Epithelial cell of proximal tubule (primary cell): ENCODE measurements around the gene SH3RF3. TPM values are rescaled to one million over a fixed set of nuclear protein-coding genes. Genes with fewer than 3 reads are reported as not detected.

Experiments
- DNase-seq: peaks from one replicate; pipeline ENCODE4 v3.0.0-alpha.2; 2011; ENCODE audit warnings: low read depth
- H3K4me3 ChIP-seq: 2 replicates; pipeline ENCODE4 v1.5.1; 2011; ENCODE audit warnings: low read depth, mild to moderate bottlenecking, low read length
- CTCF ChIP-seq: conservative IDR thresholded peaks from 2 replicates; pipeline ENCODE4 v1.5.1; 2012; ENCODE audit warnings: low read depth, mild to moderate bottlenecking, low read length
- total RNA-seq: library from RNA; depleted of rRNA; stranded (reverse); fragments of >200 nt; gene quantifications from 2 replicates; pipeline ENCODE4 v1.2.3, GENCODE V29; 2015

SH3RF3 gene
- total RNA-seq, 1 donor from 2014 or later, result 1.7 TPM

- H3K4me3 ChIP-seq, result no peak overlapping the region
- DNase-seq, result no peak
- TF ChIP-seq CTCF, result no peak
Observed at GRCh38 chr2:109318150-109318948, 189.3 kb downstream of the SH3RF3 start.

- DNase-seq, result no peak
- H3K4me3 ChIP-seq, result no peak overlapping the region
Observed at GRCh38 chr2:109318949-109319342, 189.9 kb downstream of the SH3RF3 start.

GRCh38 chr2:109320195-109320922, 191.4 kb downstream of the SH3RF3 start:
- TF ChIP-seq CTCF, result no peak
- DNase-seq, result no peak
- no peak overlapping the region for H3K4me3 ChIP-seq

More at GRCh38 chr2:109318949-109319342, 189.9 kb downstream of the SH3RF3 start:
- TF ChIP-seq CTCF, result no peak

- no peak for TF ChIP-seq CTCF
- no peak overlapping the region for H3K4me3 ChIP-seq
- no peak for DNase-seq
Observed at GRCh38 chr2:109321570-109321969, 192.6 kb downstream of the SH3RF3 start.

- DNase-seq, result no peak
- no peak for TF ChIP-seq CTCF
- H3K4me3 ChIP-seq, result no peak overlapping the region
Observed at GRCh38 chr2:109322111-109322510, 193.1 kb downstream of the SH3RF3 start.

- no peak for DNase-seq
- no peak overlapping the region for H3K4me3 ChIP-seq
- TF ChIP-seq CTCF, result no peak
Observed at GRCh38 chr2:109322641-109323040, 193.6 kb downstream of the SH3RF3 start.
